NOMO-1 treated with dmso at 0.1 percent for 144 hours (cell line): ENCODE data around the gene CNGA3.
"Not testable (repeated sequence)": the region's sequence is repeated elsewhere in the genome, so short reads cannot be mapped to it uniquely, and the experiment has no call there.

ENCODE experiments used
- DNase-seq: peaks from one replicate; lab custom pipeline; 2025; ENCODE audit not compliant: unreplicated experiment; lab: John Stamatoyannopoulos, UW

CNGA3 gene

DNA sequence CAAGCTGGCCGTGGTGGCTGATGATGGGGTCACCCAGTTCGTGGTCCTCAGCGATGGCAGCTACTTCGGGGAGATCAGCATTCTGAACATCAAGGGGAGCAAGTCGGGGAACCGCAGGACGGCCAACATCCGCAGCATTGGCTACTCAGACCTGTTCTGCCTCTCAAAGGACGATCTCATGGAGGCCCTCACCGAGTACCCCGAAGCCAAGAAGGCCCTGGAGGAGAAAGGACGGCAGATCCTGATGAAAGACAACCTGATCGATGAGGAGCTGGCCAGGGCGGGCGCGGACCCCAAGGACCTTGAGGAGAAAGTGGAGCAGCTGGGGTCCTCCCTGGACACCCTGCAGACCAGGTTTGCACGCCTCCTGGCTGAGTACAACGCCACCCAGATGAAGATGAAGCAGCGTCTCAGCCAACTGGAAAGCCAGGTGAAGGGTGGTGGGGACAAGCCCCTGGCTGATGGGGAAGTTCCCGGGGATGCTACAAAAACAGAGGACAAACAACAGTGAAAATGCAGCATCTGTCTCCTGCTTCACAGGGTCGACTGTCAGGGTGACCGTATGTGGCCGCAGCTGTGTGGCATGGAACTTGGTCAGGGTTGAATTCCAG lies 50.6 kb downstream of the CNGA3 start:
- DNase-seq, result no peak

DNA sequence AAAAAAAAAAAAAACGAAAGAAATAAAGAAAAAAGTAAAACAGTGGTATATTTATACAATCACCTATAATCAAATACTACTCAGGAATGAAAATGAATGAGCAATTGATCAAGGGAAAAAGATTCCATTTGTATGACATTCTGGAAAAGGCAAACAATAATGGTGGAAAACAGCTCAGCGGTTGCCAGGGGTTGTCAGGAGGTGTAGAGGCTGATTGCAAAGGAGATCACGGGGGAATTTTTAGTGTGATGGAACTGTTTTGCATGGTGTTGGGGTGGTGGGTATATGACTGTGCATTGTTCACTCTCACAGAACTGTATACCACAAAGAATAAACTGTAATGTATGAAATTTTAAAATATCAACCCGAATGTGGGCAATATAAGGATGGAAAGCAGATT lies 52.9 kb downstream of the CNGA3 start:
- DNase-seq, result no peak

DNA sequence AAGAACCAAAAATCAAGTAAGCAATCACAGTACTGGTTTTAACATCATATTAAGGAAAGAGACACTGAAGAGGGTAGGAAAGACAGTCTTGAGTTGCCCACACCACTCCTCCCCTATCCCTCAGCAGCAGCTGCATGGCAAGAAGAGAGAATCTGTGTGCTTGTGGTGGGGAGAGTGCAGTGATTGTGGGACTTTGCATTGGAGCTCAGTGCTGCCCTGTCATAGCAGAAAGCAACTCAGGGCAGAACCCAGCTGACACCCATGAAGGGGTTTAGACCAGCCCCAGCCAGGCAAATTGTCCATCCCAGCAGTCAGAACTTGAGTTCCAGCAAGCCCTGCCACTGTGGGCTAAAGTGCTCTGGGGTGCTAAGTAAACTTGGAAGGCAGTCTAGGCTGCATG lies 57.6 kb downstream of the CNGA3 start:
- DNase-seq, result no peak

DNA sequence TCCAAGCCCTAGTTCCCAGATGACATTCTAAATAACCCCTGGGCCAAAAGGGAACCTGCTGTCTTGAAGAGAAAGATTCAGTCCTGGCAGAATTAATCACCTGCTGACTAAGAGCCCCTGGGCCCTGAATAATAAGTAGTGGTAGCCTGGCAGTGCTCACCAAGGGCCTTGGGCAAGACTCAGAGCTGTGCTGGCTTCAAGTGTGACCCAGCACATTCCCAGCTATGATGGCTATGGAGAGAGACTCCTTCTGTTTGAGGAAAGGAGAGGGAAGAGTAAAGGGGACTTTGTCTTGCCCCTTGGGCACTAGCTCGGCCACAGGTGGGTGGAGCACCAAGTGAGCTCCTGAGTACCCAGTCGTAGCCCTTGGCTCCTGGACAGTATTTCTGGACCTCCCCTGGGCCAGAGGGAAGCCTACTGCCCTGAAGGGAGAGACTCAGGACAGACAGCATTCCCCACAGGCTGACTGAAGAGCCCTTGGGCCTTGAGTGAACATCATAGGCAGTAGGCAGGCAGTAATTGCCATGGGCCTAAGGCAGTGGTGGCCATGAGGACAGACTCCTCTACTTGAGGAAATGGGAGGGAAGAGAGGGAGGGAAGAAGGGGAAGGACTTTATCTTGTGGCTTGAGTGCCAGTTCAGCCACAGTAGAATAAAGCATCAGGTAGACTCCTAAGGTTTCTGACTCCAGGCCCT lies 58.4 kb downstream of the CNGA3 start:
- no peak for DNase-seq

DNA sequence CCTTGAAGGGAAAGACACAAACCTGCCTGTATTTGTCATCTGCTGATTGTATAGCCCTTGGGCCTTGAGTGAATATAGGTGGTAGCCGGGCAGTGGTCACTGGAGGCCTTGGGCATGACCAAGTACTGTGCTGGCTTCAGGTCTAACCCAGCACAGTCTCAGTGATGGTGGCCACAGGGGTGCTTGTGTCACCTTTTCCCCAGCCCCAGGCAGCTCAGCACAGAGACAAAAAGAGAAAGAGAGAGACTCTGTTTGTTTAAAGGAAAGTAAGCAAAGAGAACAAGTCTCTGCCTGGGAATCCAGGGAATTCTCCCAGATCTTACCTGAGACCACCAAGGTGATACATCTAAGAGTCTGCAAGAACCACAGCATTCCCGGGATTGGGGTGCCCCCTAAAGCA lies 59.0 kb downstream of the CNGA3 start:
- no peak for DNase-seq

DNA sequence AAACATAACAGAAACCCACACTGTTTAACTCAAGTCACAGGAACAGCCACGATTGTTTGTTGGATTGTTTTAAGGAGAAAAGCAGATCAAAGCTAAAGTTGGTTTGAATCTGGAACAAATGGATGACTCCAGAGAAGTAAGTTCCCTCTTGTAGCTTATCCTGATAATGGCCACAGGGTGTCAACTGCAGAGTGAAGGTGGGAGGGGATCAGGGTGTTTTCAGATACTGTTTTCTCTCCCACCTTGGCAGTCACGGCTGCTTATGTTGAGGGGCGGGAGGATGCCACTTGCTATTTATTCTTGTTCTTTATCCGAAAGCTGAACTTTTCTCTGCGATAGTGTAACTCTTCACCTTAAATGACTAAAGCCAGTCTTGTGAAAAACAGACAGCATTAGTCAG lies 61.9 kb downstream of the CNGA3 start:
- DNase-seq, result no peak

DNA sequence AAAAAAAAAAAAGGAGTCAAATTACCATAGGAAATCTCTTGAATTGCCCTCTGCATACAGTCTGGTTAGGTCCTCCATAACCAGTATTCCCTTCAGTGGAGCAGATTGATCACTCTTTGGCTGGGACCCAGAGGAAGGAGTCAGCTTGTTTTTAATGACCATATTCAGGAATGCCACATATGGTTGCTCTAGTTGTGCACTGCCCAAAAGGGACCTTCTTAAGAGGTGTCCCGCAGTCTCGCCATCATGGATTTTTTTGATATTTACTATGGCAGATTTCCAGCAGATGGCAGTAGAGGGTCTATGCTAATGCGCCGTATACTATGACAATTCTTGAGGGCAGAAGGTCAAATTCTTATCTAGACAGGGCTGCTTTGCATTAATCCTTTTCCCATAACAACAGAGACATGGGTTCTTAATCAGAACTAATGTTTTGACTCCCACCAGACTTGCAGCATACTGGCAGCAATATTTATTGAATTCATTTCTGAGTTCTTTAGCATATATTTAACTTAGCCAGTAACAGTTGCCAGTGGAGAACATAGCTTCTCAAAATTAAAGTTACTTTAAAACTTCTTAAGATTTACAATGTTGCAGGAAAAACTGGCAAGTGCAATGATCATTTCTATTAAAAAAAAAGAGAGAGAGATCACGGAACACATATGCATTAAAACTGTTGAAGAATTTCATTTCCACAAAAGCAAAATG lies 66.6 kb downstream of the CNGA3 start:
- DNase-seq, result peak; percentile 31

DNA sequence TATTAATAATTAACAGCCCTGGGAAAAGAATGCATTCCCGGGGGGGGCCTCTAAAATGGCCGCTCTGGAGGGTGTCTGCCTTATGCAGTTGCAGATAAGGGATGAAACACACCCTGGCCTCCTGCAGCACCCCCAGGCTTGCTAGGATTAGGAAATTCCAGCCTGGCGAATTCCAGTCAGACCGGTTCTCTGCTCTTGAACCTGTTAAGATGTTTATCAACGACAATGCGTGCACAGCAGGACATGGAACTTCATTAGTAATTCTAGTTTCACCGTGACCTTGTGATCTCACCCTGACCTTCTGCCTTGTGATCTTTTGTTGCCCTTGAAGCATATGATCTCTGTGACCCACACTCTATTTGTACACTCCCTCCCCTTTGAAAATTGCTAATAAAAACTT lies 68.0 kb downstream of the CNGA3 start:
- not testable (repeated sequence) for DNase-seq

DNA sequence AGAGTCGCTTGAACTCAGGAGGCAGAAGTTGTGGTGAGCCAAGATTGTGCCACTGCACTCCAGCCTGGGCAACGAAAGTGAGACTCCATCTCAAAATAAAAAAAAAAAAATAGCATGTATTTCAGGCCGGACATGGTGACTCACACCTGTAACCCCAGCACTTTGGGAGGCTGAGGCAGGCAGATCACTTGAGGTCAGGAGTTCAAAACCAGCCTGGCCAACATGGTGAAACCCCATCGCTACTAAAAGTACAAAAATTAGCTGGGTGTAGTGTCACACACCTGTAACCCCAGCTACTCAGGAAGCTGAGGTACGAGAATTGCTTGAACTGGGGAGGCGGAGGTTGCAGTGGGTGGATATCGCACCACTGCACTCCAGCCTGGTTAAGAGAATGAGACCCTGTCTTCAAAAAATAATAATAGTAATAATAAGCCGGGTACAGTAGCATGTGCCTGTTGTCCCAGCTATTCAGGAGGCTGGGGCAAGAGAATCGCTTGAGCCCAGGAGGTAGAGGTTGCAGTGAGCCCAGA lies 69.5 kb downstream of the CNGA3 start:
- DNase-seq, result not testable (repeated sequence)

DNA sequence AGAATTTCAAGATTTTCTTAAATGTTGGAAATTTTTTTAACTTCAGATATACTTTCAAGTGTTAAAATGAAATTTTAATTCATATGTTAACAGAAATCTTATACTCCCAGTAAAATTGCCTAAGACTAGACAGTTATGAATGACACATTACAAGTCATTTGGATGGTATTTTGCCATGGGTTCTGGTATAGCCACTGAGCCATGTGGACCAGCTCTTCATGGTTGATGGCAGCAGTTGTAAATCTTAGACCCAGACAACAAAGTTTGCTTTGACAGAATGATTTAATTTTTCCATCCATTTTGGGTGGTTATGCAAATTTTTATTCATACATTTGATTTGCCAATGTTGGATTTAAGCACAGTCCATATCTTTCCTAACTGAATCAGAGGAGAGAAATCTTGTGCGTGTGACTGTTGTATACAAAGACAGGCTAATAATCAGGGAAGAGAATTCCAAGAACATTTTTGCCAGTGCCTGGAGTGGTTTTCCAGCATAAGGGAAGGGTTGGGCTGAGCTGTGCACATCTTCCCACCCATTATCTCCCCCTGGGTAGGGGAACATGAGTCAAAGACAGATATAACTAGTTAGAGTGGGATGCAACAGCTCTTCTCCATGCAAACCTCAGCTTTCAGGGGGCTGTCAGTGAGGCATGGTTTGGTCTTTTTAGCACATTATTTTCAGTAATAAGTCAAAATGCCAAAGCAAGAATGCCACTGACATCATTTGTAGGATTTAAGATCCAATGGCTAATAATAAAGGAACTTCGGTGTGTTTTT lies 70.3 kb downstream of the CNGA3 start:
- DNase-seq, result no peak

DNA sequence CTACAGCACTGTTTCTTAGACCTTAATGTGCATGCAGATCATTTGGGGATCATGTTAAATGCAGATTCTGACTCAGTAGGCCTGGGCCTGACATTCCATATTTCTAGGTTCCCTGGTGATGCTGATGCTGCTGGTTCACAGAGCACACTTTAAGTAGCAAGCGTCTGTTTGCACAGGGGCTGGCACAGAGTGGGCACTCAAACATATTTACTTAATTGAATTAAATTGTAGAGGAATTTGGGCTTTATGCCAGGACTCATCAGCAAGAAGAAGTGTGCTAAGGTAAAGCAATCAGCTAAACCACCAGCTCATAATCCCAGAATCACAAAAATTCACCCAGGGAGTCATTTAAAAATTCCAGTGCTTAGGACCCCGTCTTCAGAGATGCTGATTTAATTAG lies 73.3 kb downstream of the CNGA3 start:
- no peak for DNase-seq

DNA sequence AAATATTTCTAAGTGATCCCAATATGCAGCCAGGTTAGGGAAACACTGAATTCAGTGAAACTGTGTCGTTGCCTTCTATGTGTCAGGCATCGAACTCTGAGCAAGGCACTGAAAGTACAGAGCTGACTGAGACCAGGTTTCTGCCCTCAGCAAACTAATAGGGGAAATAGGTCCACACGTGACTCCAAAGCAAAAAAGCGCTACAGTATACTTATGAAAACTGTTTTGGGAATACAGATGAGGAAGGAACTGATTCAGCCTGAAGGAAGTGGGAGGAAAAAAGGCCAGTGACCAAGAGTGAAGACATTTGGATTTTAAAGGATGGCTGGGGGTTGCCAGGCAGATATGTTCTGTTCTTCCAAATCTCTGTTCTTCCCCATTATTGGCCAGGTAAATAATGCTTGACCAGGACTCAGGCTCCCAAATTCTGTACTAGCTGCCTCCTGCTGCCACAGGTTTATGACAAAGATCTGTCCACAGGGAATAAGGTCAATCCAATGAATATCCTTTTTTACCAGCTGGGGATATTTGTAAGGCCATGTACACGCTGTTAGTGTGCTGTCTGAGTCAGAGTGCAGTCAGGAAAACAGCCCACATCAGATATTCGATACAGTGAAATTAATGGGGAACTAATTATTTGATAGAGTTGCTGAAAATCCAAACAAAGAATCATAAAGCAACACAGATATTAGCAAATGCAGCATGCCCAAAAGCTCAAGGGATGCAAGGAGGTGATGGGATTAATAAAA lies 73.9 kb downstream of the CNGA3 start:
- DNase-seq, result no peak

DNA sequence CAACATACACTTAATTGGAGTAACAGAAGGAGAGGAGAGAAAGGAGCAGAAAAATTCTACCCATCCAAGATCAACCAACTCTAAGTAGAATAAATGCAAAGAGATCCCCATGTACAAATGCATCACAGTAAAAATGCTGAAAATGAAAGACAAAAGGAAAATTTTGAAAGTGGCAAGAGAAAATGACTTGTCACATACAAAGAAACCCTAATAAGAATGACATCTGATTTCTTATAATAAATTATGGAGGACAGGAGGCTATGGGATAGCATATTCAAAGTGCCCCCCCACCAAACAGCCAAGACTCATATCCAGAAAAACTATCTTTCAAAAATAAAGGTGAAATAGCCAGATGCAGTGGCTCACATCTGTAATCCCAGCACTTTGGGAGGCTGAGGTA lies 76.2 kb downstream of the CNGA3 start:
- DNase-seq, result no peak

DNA sequence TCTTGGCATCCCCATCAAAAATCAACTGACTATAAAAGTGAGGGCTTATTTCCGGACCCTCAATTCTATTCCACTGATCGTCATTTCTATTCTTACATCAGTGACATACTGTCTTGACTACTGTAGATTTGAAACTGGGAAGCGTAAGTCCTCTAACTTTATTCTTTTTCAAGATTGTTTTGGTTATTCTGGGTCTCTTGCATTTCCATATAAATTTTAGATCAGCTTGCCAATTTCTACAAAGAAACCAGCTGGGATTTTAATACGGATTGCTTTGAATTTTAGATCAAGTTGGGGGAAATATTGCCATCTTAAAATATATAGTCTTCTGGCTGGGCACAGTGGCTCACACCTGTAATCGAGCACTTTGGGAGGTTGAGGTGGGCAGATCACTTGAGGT lies 80.5 kb downstream of the CNGA3 start:
- DNase-seq, result no peak

DNA sequence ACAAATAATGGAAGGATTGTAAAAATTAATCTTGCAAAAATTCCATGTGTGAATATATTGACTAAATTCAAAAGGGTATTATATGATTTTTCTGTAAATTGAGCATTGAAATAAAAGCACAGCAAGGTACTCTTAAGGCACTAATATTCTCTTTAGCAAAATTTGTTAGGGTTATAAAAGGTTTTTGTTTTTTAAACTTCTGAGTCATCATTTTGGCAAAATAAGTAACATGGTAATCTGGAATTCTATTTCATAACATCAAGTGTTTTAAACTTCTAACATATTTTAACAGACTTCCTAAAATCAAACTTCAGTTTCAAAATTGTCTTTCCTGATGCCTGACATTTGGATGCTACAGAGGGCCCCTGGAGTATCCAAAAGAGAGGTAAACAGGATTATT lies 85.9 kb downstream of the CNGA3 start:
- no peak for DNase-seq

DNA sequence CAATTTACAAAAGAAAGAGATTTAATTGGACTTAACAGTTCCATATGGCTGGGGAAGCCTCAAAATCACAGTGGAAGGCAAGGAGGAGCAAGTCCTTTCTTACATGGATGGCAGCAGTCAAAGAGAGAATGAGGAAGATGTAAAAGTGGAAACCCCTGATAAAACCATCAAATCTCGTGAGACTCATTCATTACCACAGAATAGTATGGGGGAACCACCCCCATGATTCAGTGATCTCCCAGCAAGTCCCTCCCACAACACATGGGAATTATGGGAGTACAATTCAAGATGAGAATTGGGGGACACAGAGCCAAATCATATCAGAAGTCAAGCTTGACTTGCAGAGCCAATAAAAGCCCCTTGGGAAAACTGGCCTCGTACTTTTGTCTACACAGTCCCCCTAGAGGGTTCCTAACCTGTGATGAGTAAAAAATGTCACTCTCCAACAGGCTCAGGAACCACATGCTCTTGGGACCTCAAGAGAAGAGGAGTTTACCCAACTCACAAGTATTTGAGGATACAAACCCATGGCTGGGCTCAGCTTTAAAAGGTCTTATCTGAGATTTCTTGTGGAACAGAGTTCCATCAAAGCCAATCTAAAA lies 87.2 kb downstream of the CNGA3 start:
- DNase-seq, result no peak

DNA sequence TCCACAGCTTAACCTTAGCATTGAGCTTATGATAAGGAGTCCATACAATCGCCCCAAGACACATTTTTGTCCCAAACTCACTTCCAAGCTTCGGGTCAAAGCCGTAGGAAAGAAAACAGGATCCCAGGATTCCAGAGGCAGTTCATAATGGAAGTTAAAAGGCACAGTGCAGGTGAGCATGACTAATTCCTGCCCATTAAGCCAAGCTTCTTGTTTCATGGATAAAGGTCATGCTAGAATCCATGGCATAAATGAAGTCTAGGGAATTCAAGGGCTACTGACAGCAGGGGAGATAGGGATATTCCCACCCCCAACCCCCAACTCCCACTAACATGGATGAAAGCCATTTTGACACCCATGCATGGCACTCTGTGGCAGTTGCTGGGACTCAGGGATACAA lies 88.2 kb downstream of the CNGA3 start:
- no peak for DNase-seq

DNA sequence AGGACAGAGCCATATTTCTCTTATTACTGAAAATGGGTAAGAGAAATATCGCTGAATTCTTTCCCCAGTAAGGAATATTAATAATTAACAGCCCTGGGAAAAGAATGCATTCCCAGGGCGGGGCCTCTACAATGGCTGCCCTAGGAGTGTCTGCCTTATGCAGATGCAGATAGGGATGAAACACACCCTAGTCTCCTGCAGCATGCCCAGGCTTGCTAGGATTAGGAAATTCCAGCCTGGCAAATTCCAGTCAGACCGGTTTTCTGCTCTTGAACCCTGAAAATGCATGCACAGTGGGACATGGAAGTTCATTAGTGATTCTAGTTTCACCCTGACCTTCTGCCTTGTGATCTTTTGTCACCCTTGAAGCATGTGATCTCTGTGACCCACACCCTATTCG lies 89.4 kb downstream of the CNGA3 start:
- not testable (repeated sequence) for DNase-seq

DNA sequence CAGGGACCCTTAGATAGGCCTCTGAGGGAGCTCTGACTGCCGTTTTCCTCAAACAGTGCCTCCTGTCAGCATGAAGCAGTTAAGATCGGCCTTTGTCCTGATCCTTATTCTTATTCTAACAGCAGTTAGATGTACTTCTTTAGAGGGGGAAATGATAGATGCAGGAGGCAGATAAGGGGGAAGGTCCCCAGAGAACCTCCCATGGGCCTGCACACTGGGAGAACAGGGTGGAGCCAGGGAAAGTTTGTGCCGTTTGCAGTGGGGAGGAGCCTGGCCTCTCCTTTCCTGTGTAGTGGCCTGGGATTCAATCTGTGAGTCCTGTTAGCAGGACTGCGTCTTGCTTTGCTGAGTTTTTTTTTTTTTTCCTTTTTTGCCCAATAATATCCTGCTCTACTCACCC lies 90.5 kb downstream of the CNGA3 start:
- no peak for DNase-seq
